ENCODE data around the gene UBE2H.
"Not testable (repeated sequence)": the region's sequence is repeated elsewhere in the genome, so short reads cannot be mapped to it uniquely, and the experiment has no call there.

The UBE2H gene

DNA sequence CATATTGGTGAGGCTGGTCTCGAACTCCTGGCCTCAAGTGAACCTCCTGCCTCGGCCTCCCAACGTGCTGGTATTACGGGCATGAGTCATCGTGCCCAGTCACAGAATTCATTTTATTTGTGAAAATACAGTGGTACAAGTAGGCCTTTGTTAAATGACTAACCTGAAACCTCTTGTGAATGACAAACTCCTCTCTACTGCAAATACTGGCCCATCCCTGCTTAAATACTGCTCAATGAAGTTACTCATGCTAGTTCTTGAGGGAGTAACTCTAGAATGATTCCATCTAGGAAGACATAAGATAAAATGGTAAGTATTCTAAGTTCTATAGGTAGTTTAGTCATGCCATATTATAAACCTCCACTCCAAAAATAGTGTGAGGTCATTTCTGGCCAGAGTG is 80.7 kb downstream of the UBE2H start:
- DNase-seq (ENCODE audit: low read depth): no peak

DNA sequence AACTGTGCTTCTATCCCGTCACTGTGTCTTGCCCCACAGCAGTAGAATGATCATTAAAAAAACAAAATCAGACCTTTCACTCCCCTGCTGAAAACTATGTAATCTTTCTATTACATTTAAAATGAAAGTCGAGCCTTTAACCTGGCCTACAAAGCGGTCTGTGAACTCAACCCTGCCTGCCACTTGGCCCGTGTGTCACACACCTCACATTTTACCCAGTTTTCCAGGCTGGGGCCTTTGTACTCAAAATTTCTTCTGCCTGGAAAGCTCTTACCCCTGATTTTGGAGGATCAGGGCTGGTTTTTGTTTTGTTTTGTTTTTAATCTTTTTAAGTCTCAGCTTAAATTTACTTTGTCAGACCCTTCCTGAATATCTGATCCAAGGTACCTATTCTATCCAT is 82.1 kb downstream of the UBE2H start:
- DNase-seq (ENCODE audit: low read depth): no peak

DNA sequence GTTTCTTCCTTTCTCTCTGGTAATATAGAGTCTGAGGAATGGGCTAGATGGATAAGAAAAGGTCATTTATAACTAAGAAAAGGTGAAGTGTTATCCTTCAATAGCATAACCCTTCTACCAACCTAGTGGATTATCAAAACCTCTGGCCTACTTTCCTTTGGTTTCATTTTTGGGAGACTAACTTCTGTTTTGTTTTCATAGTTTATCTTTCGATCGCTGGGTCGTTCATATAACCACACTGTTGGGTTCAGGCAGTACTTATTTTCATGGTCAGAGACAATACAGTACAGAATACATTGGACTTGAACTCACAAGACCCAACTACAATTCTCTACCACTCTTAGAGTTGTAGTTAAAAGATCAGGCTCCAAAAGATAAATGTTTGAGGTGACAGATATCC is 86.5 kb downstream of the UBE2H start:
- DNase-seq (ENCODE audit: low read depth): no peak

DNA sequence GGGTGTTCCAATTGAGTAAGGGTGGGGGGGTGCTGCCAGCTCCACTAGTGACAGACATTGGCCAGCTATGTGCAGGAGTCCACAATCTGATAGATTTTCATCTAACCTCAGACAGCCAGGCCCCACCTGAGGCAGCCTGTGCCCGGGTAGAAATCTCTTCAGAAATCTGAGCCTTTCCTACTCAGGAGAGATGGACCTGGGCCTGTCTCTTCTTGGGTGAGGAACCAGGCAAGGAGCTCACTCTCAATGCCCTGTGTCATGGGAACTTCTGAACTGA is 86.9 kb downstream of the UBE2H start:
- DNase-seq (ENCODE audit: low read depth): no peak

DNA sequence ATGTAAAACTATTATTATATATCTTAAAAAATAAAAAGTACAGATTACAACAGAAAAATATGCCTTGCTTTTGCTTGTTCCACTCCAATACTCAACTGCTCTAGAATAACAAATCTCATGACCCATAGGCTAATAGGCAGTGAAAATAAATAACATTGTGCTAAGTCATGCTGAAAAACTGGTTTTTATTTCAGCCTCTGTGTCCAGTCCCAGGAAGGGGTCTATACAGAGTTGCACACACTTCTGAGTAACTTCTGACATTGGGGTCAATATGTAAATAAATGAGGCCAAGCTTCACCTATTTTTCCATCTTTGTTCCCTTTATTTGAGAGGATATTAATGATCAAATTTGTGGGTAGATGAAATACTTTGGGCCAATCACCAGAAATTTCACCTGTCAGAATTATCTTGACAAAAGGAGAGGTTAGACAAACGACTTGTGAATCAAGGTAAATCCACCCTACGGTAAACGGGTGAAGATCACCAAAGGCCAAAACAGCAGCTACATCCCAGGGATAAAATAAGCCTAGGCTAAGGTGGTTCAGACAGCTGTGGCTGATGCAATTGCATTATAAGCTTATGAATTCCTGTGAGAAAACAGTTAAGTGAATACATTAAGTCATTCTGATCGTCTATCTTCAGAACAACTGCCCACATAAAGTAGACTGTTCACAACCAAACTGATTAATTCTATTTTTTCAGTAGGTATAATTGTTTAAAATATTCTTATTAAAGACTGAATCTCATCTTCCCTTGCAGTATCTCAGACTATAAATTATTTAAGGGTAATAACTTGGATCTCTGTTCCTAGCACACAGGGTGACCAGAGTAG is 87.5 kb downstream of the UBE2H start:
- no peak for DNase-seq (ENCODE audit: low read depth)

DNA sequence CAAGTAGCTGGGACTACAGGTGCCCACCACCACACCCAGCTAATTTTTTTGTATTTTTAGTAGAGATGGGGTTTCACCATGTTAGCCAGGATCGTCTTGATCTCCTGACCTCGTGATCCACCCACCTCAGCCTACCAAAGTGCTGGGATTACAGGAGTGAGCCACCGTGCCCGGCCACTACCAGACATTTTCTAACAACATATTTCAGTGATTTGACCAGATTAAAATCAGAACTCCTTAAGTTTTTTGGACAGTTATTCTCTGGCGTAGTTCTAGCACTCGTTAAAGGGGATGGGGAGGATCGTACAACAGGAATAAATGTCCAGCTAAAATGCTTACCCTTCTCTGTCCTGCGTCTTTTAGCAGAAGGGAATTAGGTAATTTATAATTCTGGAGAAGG is 88.1 kb downstream of the UBE2H start:
- not testable (repeated sequence) for DNase-seq (ENCODE audit: low read depth)

DNA sequence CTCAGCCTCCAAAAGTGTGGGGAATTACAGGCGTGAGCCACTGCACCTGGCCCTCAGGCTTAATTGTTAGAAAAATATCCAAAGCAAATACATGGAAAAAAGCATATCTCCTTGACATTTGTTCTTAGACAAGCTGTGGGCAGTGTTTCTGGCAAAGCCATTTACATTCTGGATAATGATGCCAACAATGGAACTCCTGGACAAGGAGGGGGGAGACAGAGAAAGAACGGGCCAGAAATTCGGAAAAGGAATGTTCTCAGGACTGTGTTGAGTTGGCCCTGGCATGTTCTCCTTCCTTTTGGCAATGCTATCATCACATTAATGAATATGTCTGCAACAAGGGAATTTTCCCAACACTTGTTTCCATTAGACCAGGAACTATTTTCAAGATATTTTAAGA is 88.7 kb downstream of the UBE2H start:
- DNase-seq (ENCODE audit: low read depth): no peak

DNA sequence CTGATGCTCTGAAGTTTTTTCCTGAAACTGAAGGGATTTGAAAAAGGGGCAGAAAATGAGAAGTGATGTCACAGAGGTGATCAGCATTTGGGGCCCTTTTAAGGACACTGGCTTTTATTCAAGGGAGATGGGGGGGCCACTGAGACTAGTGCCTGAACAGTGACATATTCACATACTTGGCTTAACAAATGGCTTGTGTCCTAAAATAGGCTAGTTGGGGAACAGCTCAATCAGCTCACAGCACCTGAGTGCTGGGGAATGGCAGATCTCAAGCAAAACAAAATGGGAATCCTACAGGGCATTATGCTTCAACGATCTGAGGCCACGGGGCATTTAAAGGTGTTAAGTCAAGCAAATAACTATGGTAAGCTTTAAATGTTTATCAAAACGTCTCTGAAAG is 90.1 kb downstream of the UBE2H start:
- no peak for DNase-seq (ENCODE audit: low read depth)

DNA sequence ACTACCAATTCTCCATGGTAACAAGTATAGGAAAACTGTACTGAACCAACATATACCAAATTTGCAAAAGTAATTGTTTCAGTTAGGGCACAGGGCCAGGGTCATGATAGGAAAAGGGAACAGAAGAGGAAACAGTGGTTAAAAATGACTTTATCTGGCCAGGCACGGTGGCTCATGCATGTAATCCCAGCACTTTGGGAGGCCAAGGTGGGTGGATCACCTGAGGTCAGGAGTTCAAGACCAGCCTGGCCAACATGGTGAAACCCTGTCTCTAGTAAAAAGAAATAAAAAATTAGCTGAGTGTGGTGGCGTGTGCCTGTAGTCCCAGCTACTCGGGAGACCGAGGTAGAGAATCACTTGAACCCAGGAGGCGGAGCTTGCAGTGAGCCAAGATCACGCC is 92.0 kb downstream of the UBE2H start:
- not testable (repeated sequence) for DNase-seq (ENCODE audit: low read depth)

DNA sequence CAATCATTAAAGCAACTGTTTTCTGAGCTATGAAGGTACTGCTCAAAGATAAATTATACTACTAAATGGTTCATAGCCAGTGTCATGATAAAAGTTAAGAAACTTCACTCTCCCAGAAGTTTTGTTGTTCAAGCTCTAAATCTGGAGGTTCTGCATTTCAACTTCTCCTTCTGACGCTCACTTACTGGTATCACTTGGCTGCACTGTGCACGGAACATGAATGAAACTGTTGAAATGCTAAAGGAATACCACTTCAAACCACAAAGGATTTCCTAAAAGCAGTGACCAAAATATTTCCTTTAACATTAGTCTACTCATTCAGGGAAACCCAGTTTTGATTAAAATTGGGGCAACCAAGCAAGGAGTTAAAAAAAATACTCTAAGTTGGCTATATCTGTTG is 93.6 kb downstream of the UBE2H start:
- no peak for DNase-seq (ENCODE audit: low read depth)

DNA sequence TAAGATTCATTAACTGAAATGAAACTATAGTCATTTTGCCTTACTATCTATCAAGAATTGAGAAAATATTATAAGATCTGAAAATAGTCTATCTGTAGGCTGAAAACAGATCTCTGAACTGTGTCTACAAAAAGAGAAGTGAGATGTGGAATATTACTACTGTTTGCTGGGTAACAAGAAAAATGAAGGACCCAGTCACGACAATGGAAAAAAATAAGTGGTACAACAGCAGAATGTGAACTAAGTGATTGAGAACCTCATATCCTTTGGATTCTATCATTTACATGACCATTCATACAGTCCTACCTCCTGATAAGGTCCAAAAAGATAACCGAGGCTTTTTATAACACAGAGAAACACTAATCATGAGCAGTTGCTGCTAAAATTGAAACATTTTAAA is 94.3 kb downstream of the UBE2H start:
- DNase-seq (ENCODE audit: low read depth): no peak

DNA sequence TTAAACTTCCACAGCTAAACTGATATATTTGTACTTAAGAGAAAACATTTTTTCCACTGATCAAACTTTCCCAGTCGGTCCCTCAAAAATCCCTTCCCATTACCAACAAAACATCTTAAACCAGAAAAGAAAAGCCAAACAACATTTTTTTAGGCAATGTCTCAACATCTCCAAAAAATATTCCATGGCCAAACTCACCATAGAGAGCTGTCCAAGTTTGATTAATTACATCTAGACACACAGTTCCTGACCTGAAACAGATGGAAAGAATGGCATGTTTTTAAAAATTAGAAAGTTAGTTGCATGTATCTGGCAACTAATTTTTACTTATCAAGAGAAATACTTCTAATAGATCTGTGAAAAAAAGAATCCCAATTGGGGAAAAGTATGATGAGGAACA is 95.4 kb downstream of the UBE2H start:
- DNase-seq (ENCODE audit: low read depth): no peak

DNA sequence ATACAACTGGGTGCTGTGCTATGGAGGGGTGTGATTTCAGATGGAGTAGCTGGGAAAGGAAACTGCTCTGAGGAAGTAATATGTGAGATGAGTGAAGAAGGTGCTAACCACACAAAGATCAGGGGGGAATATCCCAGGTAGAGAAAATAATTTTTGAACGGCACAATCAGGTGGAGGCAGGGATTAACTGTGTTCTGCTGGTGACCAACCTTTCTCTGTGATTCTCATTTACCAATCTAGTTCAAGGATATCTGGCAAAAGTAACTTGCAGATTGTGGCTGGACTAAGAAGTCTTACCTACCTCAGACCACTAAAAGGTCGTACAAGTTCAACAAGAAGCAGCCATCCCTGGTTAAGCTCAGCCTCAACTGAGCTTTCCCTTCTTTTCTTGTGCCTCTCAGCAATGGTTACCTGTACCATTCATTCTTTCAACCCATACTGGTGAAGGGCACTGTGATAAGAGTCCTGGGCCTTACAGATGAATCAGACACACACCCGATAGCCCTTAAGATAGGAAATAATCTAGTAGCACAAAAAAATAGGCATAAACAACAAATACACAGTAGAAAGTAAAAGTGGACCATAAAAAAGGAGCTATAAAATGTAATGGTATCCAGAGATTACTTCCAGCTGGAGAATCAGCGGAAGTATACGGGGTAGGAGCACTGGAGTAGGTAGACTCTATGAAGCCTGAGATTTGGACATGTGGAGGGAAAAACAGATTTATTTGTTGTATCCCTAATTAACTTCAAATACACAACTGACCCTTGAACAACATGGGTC is 96.6 kb downstream of the UBE2H start:
- DNase-seq (ENCODE audit: low read depth): no peak

DNA sequence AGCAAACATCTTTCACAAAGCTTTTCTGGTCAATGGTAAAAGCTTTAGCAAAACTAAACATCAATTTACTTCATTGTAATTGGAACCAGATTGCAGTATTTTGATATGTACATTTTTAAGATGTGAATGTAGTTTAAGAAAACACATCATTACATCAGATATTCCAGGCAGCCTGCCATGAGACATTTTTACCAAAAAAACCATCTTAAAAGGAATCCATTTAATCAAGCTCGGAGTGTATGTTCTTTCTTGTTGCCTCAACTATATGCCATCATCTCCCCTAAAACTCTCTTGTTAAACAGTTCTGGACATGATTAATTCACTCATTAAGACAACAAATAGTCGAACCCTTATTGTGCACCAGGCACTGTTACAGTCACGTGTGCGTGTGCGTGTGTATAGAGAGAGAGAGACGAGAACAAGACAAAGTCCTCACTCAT is 97.5 kb downstream of the UBE2H start:
- no peak for DNase-seq (ENCODE audit: low read depth)

DNA sequence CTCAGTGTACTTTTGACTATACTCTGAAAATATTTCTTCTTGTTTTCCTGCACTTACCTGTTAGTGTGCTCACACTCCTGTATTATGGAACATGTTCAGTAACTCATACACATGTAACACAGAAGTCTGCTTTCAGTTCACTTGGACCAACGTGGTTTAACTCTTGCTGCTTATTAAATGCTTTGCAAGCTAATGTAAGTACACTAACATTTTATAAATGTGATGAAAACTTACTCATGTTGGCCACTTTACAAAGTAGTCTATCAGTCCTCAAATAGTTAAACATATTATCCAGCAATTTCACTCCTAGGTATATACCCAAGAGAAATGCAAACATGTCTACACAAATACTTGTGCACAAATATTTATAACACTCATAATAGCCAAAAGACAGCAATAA is 98.4 kb downstream of the UBE2H start:
- no peak for DNase-seq (ENCODE audit: low read depth)

DNA sequence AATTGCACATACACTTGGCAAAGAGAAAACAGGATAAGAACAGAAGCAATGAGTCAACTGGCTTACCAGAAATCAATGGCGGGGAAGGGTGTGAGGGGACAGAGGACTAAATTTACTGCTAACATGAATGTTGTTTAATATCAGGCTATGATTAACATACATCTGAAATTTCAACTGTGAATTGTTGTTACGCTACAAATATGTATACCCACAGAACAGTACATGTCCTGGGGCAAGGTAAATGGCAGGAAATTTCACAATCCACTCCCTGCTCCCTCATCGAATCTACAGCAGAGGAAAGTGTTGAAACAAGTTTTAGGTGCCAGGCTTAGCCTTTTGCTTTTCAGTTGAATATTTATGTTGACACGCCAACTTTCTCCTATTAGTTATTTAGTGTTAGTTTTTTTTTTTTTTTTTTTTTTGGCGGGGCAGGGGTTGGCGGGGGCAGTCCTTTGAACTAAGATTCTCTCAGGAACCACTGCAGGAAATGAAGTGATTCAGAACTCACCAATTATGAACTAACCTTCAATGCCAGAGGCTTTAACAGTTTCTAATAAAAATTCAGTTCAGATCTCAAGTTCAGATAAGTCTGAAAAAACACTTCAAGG is 99.0 kb downstream of the UBE2H start:
- no peak for DNase-seq (ENCODE audit: low read depth)

DNA sequence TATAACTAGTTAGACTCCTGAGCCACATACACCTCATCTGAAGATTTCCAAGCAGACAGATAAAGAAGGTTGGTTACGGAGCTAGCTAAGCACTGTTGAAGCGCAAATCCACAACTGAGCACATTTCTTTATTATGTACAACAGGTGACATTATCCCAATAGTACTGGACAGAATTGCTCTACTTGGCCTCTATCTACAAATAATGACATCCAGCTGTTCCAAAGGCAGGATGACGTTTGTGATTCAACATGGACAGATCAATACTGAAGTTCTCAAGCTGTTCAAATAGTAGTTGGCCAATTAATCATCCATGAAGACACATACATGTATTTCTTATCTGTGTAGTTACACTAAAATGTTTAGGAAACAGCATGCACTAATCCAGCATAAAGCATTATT is 101.0 kb downstream of the UBE2H start:
- DNase-seq (ENCODE audit: low read depth): no peak

DNA sequence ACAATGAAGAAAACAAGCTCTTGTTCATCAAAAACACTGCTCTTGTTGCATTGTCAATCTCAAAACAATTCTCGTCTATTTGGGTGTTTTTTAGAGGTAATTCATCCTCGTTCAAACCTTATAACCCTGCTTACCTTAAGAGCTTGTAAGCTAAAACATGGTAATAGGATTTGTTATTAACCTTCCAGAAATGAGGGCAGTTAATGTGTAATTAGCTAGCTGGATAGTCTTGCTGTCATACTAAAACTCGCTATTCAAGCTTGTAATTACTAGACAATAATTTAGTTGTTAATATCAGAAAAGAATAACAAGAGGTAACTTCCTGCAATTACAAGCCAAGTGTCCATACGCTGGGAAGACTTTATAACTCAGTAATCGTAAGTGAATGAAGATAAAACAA is 101.6 kb downstream of the UBE2H start:
- DNase-seq (ENCODE audit: low read depth): no peak

DNA sequence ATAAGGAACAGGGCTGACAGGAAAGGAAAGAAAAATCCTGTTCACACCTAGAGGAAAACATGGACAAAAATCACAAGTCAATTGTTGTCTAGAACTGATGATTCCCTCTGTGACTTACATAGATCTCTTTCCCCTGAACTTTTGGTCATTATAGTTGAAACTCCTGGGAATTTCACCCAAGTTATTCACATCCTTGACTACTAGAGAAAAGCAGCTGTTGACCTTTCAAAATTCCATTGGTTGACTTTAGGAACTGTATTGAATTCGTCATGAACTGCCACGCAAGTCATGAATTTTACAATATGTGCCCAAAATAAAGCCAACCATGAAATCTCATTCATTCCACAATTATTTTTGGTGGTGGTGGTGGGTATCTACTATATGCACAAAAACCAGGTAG is 104.3 kb downstream of the UBE2H start:
- DNase-seq (ENCODE audit: low read depth): no peak

DNA sequence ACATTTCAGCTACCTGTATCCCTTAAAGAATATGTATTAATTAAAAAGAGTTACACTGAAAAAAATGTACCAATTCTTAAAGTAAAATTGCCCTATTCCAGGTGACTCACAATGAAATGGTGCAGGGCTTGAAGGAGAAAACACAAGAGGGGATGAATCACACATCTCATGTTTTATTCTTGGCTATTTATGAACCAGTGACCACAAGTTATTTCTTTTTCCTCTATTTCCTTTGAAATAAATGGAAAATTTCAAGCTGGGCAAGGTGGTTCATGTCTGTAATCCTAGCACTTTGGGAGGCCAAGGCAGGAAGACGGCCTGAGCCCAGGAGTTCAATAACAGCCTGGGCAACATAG is 106.8 kb downstream of the UBE2H start:
- DNase-seq (ENCODE audit: low read depth): no peak

DNA sequence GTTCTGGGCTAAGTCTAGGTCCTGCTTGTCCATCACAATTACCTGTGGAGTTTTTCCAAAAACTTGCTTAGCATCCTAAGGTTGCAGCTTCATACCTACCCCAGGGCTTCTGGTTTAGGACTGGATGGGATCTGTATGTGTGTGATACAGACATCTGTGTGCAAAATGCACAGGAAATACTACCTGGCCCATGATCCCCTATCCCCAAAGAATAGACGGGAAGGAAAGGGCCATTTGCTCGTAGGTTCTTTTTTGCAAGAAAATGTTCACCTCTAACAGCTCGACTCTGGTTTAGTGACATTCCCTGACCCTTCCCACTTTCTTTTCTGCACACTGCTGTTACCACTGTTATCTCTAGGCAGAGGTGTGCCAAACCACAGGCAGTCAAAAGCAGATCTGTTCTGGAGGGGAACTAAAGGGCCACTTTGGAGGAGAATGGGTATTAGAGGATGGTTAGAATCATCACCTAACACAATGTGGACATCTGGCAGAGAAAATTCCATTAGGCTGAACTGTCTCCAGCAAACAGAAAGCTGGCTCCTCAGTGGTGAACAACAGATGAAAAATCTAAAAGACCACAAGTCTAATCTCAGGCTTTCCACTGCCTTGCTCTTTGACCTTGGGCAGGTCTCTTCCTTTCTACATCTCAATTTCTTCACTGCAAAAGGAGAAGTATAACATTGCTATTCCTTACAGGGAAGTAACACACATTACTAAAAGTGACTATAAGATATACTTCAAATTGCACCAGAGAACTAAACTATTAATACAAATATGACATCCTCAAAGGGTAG is 107.4 kb downstream of the UBE2H start:
- DNase-seq (ENCODE audit: low read depth): no peak

DNA sequence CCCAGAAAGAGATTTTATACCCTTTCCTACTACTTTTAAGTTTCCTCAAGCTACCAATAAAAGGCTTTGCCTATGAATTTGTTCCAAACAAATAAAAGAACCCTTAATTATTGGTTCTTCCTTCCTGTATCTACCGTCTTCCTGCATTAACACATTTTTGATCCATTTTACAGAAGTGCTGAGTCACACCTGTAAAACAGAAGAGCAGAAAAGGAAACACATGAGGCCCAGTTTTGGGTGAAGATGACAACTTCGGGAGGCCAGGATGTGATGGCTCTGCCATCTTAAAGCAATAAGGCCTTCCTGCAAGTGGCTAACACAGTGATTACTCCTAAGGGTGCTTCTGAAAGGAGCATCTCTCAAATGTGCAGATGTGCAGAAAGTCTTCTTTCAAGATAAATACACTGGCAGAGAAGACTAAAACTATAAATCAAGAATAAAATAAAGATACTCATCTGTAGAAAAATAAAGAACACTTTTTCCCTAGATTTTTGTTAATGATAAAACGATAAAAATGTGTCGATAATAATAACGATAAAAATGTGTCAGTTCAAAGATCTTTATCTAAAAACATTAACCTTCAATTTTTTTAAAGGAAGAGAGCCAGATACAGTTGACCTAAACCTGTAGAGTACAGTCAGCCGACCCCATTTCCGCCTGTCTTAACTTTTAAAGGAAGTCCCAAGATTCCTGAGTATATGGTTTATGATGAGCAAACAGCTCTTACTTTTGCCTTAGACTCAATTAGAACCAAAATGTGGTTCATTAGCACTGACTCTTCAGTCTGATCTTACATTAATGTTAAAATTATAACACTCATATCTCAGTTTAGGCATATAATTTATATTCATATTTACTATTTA is 108.6 kb downstream of the UBE2H start:
- DNase-seq (ENCODE audit: low read depth): no peak
